PC-9 (cell line): Measurements from ENCODE around the gene ADORA1.

Source experiments
- CTCF ChIP-seq: fragments of 200-600 bp; sonication (generic); conservative IDR thresholded peaks from 2 replicates; pipeline ENCODE4 v1.6.1; 2017; ENCODE audit warnings: mixed run types, antibody characterized with exemption, mild to moderate bottlenecking, moderate library complexity
- EZH2 ChIP-seq: fragments of 200-600 bp; sonication (generic); IDR thresholded peaks from 2 replicates; pipeline ENCODE4 v1.8.0; 2017; ENCODE audit warnings: antibody characterized with exemption, low read depth

GRCh38 chr1:203161703-203162102 is 34.2 kb downstream of the ADORA1 start:
- TF ChIP-seq EZH2, result no peak
- no peak for TF ChIP-seq CTCF
